Measurements from ENCODE around the gene OR11A1.
"Not testable (repeated sequence)": the region's sequence is repeated elsewhere in the genome, so short reads cannot be mapped to it uniquely, and the experiment has no call there.

Gene OR11A1

GRCh38 chr6:29478740-29479139 is 21.9 kb upstream of the OR11A1 start:
- DNase-seq (ENCODE audit: low read depth), result no peak

- no peak for DNase-seq (ENCODE audit: low read depth)
These were observed 21.1 kb upstream of the OR11A1 start for GRCh38 chr6:29477923-29478450.

DNA sequence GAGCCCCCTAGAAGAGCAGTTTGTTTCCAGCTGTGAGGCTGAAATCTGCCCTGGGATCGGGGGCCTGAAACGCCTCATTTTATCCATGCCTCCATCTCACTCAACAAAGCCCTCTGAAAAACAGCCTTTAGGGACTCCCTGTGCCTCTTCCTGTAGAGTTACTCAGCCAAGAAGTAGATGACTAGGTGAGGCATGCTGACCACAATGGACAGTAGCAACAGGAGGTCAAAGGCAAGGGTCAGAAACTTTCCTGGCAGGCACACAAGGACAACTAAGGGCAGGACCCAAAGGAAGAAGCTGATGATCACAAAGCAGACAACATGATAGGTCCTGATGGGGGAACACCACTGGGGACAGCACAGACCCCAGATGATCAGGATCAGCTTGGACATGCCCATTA is 18.1 kb upstream of the OR11A1 start:
- no peak for DNase-seq (ENCODE audit: low read depth)

DNA sequence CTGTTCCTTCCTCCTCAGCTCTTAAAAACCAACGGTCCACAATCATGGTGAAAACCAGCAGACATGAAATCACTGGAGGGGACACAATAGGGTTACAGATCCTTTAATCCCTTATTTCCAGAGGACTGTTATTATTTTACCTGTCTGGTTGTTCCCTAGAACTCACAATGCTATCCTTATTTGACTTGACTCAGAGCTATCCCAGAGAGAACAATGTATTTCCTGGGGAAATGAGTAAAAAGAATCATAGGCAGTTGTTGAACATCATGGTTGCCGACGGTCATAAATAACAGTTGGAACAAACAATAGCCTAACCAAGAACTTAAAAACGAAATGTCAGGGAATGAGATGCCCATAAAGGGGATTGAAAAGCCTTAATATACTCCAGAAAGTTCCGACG is 9.4 kb upstream of the OR11A1 start:
- no peak for DNase-seq (ENCODE audit: low read depth)

GRCh38 chr6:29465801-29466200 is 8.9 kb upstream of the OR11A1 start:
- no peak for DNase-seq (ENCODE audit: low read depth)

- no peak for DNase-seq (ENCODE audit: low read depth)
These were observed 8.4 kb upstream of the OR11A1 start for GRCh38 chr6:29465279-29465678.

DNA sequence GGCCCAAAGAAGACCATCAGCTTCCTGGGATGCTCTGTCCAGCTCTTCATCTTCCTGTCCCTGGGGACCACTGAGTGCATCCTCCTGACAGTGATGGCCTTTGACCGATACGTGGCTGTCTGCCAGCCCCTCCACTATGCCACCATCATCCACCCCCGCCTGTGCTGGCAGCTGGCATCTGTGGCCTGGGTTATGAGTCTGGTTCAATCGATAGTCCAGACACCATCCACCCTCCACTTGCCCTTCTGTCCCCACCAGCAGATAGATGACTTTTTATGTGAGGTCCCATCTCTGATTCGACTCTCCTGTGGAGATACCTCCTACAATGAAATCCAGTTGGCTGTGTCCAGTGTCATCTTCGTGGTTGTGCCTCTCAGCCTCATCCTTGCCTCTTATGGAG is 5.2 kb upstream of the OR11A1 start:
- DNase-seq (ENCODE audit: low read depth), result no peak

- DNase-seq (ENCODE audit: low read depth), result no peak
These were observed 4.3 kb upstream of the OR11A1 start for GRCh38 chr6:29461021-29461814.

DNA sequence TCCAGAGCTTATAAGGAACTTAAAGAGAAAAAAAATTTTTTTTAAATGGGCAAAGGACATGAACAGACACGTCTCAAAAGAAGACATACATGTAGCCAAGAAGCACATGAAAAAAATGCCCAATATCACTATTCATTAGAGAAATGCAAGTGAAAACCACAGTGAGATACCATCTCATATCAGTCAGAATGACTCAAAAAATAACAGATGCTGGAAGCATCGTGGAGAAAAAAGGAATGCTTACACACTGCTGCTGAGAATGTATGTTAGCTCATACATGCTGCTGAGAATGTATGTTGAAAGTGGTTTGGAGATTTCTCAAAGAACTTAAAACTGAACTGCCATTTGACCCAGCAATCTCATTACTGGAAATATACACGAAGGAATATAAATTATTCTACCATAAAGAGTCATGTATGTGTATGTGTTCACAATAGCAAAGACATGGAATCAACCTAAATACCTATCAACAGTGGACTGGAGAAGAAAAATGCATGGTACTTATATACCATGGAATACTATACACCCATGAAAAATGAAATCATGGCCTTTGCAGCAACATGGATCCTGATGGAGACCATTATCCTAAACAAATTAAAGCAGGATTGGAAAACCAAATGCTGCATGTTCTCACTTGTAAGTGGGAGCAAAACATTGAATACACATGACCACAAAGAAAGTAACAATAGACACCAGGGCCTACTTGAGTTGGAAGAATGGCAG is 5.2 kb downstream of the OR11A1 start:
- DNase-seq (ENCODE audit: low read depth), result no peak

GRCh38 chr6:29447670-29448069 is 9.2 kb downstream of the OR11A1 start:
- DNase-seq (ENCODE audit: low read depth), result no peak

DNA sequence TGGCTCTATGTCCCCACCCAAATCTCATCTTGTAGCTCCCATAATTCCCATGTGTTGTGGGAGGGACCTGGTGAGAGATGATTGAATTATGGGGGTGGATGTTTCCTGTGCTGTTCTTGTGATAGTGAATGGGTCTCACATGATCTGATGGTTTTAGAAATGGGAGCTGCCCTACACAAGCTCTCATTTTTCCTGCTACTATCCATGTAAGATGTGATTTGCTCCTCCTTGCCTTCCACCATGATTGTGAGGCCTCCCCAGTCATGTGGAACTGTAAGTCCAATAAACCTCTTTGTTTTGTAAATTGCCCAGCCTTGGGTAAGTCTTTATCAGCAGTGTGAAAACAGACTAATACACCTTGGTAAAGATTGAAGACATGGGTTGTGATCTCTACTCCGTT is 12.8 kb downstream of the OR11A1 start:
- DNase-seq (ENCODE audit: low read depth), result not testable (repeated sequence)

DNA sequence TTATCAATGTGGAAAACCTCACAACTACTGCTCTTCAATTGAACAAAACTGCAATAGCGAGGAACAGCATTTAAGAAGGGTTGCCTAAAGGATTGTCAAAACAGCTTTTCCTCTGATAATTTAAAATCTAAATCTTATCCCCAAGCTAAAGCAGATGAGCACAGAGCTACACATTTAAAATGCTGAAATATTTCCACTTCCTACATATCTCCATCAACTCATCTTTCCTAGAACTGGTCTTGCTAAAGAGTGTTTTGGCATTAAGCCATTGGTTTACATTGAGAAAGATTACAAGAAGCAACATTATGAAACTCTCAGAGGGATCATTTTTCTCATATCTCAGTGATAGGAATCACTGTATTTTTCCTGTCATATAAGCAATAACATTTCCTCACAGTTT is 14.2 kb downstream of the OR11A1 start:
- no peak for DNase-seq (ENCODE audit: low read depth)

GRCh38 chr6:29439006-29439405 is 17.9 kb downstream of the OR11A1 start, which contains the start of gene OR10C1:
OR10C1 (plus strand) TSS chr6:29439306; CDS start chr6:29440016, 710 bp downstream.
- DNase-seq (ENCODE audit: low read depth), result no peak

GRCh38 chr6:29436730-29437129 is 20.1 kb downstream of the OR11A1 start:
- DNase-seq (ENCODE audit: low read depth), result not testable (repeated sequence)

GRCh38 chr6:29426654-29427053 is 30.2 kb downstream of the OR11A1 start:
- no peak for DNase-seq (ENCODE audit: low read depth)

DNA sequence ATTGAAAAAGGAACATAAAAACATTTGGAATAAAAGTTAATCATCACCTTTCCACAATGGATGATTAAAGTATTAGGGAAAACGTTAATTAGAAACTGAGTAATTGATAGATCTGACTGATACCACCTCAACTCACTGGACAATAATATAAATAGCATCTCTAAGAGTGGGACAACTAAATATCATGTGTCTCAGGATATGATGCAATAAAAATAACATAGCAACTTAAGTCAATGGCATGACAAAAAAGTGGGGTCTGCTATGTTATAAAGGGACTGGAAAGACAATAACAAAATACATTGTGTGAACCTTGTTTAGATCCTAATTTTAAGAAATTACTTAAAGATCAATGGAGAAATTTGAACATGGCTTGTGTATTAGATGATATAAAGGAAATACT is 31.8 kb downstream of the OR11A1 start:
- no peak for DNase-seq (ENCODE audit: low read depth)

GRCh38 chr6:29424575-29424974 is 32.3 kb downstream of the OR11A1 start:
- DNase-seq (ENCODE audit: low read depth), result no peak

DNA sequence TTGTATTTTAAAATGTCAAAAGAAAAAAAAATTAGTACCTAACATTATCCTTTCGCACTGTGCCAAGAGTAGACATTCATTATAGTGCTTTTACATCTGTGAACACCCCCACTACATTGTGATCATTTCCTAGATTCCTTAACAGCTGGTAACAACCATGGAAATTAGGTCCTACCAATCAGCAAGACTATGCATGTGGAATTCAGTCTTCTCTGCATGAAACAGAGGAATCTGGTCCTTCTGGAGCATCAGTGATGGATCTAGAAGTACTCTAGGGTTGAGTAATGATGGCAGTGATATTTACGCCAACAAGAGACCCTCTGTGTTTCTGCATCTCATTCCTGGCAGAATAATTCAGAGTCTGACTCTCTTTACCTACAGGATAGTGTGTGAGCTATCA is 32.7 kb downstream of the OR11A1 start:
- no peak for DNase-seq (ENCODE audit: low read depth)

DNA sequence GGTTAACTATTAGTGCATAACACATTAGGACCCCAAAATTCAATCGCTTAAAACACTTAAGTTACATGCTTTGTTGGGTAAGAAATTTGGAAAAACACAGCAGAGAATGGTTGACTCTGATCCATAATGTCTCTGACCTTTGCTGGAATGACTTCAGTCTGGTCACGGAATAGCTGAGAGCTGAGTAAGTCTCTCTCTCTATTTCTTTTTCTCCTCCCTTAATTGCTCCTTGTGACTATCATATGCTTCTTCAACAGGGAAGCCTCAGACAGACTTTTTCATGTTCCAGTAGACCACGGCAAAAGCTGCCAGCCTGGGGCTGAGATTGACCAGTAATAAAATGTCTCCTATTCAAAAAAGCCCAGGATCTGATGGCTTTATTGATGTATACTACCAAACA is 37.4 kb downstream of the OR11A1 start:
- DNase-seq (ENCODE audit: low read depth), result no peak

- DNase-seq (ENCODE audit: low read depth), result no peak
These were observed 42.3 kb downstream of the OR11A1 start, which contains the start of gene OR12D1 for GRCh38 chr6:29414588-29414987. OR12D1 (plus strand) TSS chr6:29414928.

DNA sequence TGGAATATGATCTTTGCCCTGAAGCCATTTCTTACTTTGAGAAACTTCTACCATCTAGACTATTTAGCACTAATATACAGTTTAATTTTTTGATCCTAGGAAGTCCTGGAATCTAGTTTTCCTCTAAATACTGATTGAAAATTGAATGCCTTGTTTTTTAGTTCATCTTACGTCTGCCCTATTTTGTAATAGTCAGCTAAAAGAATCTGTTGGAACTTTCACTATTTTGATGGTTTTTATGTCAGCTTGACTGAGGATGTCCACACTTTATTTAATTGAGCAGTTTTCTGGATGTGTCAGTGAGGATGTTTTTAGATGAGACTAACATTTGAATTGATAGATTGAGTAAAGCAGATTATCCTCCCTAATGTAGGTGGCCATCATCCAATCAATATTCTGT is 53.1 kb downstream of the OR11A1 start:
- no peak for DNase-seq (ENCODE audit: low read depth)

- no peak for DNase-seq (ENCODE audit: low read depth)
These were observed 57.3 kb downstream of the OR11A1 start for GRCh38 chr6:29399525-29399924.

- DNase-seq (ENCODE audit: low read depth), result no peak
These were observed 61.5 kb downstream of the OR11A1 start, which contains the start of gene OR12D2 for GRCh38 chr6:29395331-29395730. OR12D2 (plus strand) TSS chr6:29395631; CDS start chr6:29396700, 1,069 bp downstream.
